Measurements from ENCODE around the gene UBA5. TPM values are rescaled to one million over a fixed set of nuclear protein-coding genes. Genes with fewer than 3 reads are reported as not detected.

The UBA5 gene
- total RNA-seq, 1 donor from 2014 or later, result 26.5 TPM

GRCh38 chr3:132662212-132662611, 2.1 kb downstream of the UBA5 start:
- H3K27me3 ChIP-seq, result no peaks in the 10 kb centered on the region
- intact Hi-C loops (cut with DNase I), result loop anchor here (5.0 kb wide), 1 partner anchor 1590 kb away; the partner anchor contains the start of gene RYK
- peaks cover 34% of the 10 kb centered on the region for H3K4me1 ChIP-seq
- no peak for DNase-seq (ENCODE audit: extremely low spot score in 2 of 2)
- no peak overlapping the region for H3K27ac ChIP-seq
- TF ChIP-seq POLR2A (IDR thresholded peaks at IDR 0.05), result no peak
- no peak overlapping the region for H3K4me3 ChIP-seq
- no peaks in the 10 kb centered on the region for H3K9me3 ChIP-seq
- H3K36me3 ChIP-seq, result no peaks in the 10 kb centered on the region

DNA sequence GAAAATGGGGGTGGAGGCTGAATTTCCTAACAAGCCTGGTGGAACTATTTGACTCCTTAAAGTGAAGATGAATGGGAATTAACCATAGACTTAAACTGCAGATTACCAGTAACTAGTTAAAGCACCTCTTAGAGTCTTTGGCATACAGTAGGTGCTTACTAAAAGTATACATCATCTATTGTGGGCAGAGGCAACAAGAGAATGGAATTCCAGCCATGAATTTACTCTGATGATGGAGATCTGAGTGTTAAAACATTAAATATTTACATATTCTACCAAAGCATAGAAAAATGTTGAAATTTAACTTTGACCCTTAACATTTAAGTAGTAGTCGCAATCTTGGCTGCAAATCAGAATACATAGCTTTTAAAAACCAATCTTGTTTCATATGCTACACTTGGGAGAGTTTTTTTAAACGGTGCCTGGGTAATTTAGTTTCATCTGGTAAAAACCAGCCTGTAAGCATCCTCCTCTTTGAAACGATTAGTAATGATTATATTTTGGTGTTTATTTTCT, 5.2 kb downstream of the UBA5 start:
- no peaks in the 10 kb centered on the region for H3K27me3 ChIP-seq
- H3K36me3 ChIP-seq, result no peaks in the 10 kb centered on the region
- no peak for DNase-seq (ENCODE audit: extremely low spot score in 2 of 2)
- intact Hi-C loops (cut with DNase I), result no loop called here
- H3K4me1 ChIP-seq, result peaks cover 24% of the 10 kb centered on the region
- no peaks in the 10 kb centered on the region for H3K9me3 ChIP-seq
- TF ChIP-seq POLR2A (IDR thresholded peaks at IDR 0.05), result no peak
- TF ChIP-seq POLR2AphosphoS5 (IDR thresholded peaks at IDR 0.05; ENCODE audit: insufficient read depth in 1 of 2, low read depth in 1 of 2), result no peak
- TF ChIP-seq, protein P1, sequence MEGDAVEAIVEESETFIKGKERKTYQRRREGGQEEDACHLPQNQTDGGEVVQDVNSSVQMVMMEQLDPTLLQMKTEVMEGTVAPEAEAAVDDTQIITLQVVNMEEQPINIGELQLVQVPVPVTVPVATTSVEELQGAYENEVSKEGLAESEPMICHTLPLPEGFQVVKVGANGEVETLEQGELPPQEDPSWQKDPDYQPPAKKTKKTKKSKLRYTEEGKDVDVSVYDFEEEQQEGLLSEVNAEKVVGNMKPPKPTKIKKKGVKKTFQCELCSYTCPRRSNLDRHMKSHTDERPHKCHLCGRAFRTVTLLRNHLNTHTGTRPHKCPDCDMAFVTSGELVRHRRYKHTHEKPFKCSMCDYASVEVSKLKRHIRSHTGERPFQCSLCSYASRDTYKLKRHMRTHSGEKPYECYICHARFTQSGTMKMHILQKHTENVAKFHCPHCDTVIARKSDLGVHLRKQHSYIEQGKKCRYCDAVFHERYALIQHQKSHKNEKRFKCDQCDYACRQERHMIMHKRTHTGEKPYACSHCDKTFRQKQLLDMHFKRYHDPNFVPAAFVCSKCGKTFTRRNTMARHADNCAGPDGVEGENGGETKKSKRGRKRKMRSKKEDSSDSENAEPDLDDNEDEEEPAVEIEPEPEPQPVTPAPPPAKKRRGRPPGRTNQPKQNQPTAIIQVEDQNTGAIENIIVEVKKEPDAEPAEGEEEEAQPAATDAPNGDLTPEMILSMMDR (IDR thresholded peaks at IDR 0.05), result no peak
- H3K4me3 ChIP-seq, result no peak overlapping the region
- H3K27ac ChIP-seq, result no peak overlapping the region

DNA sequence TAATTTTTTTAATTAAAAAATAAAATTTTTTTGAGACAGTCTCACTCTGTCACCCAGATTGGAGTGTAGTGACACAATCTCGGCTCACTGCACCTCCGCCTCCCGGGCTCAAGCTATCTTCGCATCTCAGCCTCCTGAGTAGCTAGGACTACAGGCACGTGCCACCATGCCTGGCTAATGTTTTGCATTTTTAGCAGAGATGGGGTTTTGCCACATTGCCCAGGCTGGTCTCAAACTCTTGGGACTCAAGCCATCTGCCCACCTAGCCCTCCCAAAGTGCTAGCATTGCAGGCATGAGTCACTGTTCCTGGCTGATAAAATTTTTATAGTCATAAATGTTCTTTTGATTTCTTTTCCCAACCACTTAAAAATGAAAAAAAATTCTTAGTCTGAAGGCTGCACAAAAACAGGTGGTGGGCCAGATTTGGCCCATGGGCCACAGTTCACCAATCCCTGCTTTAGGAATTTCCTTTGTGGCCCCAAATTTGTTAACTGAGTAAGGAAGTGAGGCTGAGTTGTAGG, 9.2 kb downstream of the UBA5 start:
- Histone ChIP-seq H3K27me3 (no peaks in the 10 kb centered on the region), H3K36me3 (peaks cover 0 to 4% of the 10 kb centered on the region in 2 donors), H3K9me3 (no peaks in the 10 kb centered on the region), H3K4me3 (no peak overlapping the region), H3K4me1 (no peaks in the 10 kb centered on the region), H3K27ac (no peak overlapping the region)
- DNase-seq (ENCODE audit: extremely low spot score in 2 of 2), result no peak
- intact Hi-C loops (cut with DNase I), result no loop called here
- no peak for TF ChIP-seq POLR2AphosphoS5 (IDR thresholded peaks at IDR 0.05; ENCODE audit: insufficient read depth in 1 of 2, low read depth in 1 of 2)
- no peak for TF ChIP-seq POLR2A (IDR thresholded peaks at IDR 0.05)
- TF ChIP-seq, protein P1 (IDR thresholded peaks at IDR 0.05), result no peak

DNA sequence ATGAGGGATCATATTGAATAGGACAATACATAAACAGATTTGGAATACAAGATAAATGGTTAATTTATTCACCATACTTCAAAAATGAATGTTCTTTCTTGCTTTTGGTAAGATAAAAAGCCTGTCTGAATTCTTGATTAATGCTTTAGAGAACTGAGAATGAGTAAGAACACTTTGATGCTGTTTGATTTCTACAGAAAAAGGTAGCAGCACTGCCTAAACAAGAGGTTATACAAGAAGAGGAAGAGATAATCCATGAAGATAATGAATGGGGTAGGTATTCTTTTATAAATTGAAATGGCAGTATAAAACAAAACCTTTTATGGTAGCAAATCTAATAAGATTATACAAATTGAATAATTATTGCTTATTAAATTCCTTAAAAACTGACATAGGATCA, 15.3 kb downstream of the UBA5 start:
- Histone ChIP-seq H3K27me3 (no peaks in the 10 kb centered on the region), H3K27ac (no peak overlapping the region), H3K36me3 (peaks cover 0 to 32% of the 10 kb centered on the region in 2 donors), H3K9me3 (no peaks in the 10 kb centered on the region), H3K4me1 (no peaks in the 10 kb centered on the region), H3K4me3 (no peak overlapping the region)
- DNase-seq (ENCODE audit: extremely low spot score in 2 of 2), result no peak
- intact Hi-C loops (cut with DNase I), result no loop called here
- TF ChIP-seq POLR2AphosphoS5 (IDR thresholded peaks at IDR 0.05; ENCODE audit: insufficient read depth in 1 of 2, low read depth in 1 of 2), result no peak
- TF ChIP-seq, protein P1 (IDR thresholded peaks at IDR 0.05), result no peak
- TF ChIP-seq POLR2A (IDR thresholded peaks at IDR 0.05), result no peak

DNA sequence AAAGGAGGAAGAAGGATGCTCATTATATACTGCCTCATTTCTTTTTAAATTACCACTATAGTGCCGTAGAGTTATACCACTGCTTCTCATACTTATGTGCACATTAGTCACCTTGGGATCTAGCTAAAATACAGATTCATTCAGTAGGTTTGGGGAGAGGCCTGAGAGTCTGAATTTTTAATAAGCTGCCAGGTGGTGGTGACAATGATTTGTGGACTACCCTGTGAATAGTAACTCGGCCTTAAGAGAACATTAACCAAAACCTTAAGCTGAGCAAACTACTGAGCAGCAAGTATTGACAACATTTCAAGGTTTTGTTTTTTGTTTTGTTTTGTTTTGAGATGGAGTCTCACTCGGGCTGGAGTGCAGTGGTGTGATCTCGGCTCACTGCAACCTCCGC, 19.8 kb downstream of the UBA5 start:
- Histone ChIP-seq H3K36me3 (peaks cover 0 to 51% of the 10 kb centered on the region in 2 donors), H3K27ac (no peak overlapping the region), H3K27me3 (no peaks in the 10 kb centered on the region), H3K4me3 (no peak overlapping the region), H3K4me1 (no peaks in the 10 kb centered on the region), H3K9me3 (no peaks in the 10 kb centered on the region)
- TF ChIP-seq, protein P1 (IDR thresholded peaks at IDR 0.05), result no peak
- no peak for TF ChIP-seq POLR2AphosphoS5 (IDR thresholded peaks at IDR 0.05; ENCODE audit: insufficient read depth in 1 of 2, low read depth in 1 of 2)
- TF ChIP-seq POLR2A (IDR thresholded peaks at IDR 0.05), result no peak
- intact Hi-C loops (cut with DNase I), result no loop called here
- DNase-seq (ENCODE audit: extremely low spot score in 2 of 2), result no peak
